GM10847 (cell line): ENCODE measurements around the gene N4BP3.

Experiments
- POLR2A ChIP-seq: IDR thresholded peaks from 2 replicates; pipeline ENCODE4 v1.6.1; 2011; ENCODE audit not compliant: insufficient read length; ENCODE audit errors: extremely low read depth

Gene N4BP3

GRCh38 chr5:178113141-178113787 is at the start of gene N4BP3:
TSS of gene N4BP3 (plus strand) at chr5:178113532. CDS start at chr5:178119584, 6,052 bp downstream.
- peak; percentile 31 for TF ChIP-seq POLR2A

DNA sequence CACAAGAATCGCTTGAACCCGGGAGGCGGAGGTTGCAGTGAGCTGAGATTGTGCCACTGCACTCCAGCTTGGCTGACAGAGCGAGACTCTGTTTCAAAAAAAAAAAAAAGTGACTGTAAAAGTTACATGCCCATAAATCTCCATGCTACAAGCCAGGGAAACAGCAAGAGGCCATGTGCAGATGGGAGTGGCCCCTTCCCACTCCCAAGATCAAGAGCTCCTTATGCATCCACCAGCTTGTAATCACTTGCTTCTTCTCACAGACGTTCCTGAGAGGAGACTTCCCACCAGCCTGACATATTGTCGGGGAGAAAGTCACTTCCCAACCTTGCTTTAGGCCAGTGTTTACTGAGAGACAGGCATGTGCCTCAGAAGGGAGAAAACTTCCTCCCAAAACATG is 45.6 kb upstream of the N4BP3 start:
- no peak for TF ChIP-seq POLR2A

DNA sequence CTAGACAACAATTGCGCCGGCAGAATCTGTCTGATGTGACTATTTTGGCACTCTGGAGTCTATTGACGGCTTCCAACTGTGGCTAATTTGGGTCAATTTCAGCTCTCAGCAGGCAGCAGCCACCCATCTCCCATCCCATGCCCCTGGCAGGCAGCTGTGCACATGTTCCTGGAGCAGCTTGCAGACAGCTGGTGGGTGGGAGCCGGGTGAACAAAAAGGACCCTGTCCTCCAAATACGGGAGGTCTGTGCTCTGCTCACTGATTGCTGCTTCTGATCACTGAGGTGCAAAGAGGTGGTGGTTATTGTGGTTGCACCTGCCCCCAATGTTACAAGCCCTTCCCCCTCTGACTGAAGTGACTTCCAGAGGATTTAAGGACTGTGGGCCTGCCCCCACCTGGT is 45.0 kb upstream of the N4BP3 start:
- TF ChIP-seq POLR2A: no peak

- no peak for TF ChIP-seq POLR2A
Measured at GRCh38 chr5:178069909-178070308, 43.4 kb upstream of the N4BP3 start.

GRCh38 chr5:178071108-178071507 is 42.2 kb upstream of the N4BP3 start:
- TF ChIP-seq POLR2A: no peak

GRCh38 chr5:178072749-178073148 is 40.6 kb upstream of the N4BP3 start:
- no peak for TF ChIP-seq POLR2A

DNA sequence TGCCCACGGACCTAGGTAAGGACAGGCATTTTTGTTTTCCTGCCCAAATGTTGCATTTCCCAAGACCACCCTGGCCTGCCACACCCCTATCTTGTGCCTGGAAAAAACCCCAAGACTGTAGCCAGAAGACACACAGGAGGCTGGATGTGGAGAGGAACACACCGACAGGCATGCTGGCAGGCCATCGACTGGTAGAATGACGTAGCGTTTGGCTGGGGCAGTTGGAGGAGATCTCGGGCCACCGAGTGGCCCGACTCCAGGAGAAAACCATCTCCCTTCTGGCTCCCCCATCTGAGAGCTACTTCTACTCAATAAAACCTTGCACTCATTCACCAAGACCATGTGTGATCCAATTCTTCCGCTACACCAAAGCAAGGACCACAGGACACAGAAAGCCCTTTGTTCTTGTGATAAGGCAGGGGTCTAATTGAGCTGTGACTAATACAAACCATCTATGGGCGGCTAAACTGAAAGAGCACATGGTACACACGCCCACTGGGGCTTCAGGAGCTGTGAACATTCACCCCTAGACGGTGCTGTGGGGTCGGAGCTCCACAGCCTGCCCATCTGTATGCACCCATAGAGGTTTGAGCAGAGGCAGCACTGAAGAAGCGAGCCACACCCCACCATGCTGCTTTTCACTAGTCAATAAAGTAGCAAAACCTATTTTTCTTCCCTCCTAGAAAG is 38.9 kb upstream of the N4BP3 start:
- TF ChIP-seq POLR2A: no peak

- TF ChIP-seq POLR2A: no peak
Measured at GRCh38 chr5:178077751-178078150, 35.6 kb upstream of the N4BP3 start.

DNA sequence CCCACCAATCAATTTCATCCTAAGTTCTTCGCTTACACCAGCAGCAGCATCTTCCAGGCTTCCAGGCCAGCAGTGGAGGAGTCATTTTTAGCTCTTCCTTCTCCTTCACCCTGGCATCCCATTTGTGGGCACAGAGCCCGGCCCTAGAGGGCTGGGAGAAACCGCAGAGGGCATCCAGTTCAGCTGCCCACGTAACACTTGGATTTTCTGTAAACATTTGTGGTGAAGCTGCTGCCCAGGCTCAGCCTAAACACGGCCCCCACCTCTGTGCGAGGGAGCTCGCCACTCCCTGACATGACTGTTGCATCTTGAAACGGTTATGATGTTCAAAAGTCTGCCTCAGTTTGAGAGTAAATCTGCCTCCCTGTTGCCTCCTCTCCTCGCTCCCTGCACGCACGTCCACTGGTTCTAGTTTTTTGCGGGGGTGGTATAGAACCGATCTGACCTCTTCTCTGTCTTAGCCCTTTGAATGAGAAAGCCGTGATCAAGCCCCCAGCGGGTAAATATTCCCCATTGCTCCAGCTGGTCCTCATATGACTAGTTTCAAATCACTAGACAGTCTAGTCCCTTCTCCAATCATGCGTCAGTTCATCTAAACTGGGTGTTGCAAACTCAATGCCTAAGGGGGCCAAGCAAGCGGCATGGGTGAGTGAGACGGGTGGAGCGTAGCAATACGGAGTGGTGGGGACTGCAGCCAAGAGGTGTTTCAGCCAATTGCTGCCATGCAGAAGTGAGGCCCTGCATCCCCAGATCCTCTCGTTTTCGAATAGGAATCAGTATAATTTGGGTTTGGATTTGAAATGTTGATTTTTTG is 34.9 kb upstream of the N4BP3 start:
- no peak for TF ChIP-seq POLR2A

DNA sequence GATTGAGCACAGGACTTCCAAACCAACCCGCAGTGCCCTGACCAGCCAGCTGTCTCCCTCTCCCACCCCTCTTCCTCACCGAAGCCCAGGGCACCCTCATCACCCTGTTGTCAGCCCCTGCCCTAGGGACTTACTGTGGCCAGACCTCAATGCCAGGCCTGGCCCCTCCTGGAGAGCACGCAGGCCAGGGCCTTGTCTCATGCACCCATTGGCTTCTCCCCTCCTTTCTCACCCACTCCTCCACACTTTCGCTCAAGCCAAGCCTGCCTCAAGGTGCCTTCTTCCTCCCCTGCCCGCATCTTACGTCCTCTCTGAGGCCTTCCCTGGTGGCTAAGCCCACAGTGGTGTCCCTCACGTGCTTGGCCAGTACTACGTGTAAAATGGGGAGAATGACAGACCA is 33.3 kb upstream of the N4BP3 start:
- TF ChIP-seq POLR2A: no peak

DNA sequence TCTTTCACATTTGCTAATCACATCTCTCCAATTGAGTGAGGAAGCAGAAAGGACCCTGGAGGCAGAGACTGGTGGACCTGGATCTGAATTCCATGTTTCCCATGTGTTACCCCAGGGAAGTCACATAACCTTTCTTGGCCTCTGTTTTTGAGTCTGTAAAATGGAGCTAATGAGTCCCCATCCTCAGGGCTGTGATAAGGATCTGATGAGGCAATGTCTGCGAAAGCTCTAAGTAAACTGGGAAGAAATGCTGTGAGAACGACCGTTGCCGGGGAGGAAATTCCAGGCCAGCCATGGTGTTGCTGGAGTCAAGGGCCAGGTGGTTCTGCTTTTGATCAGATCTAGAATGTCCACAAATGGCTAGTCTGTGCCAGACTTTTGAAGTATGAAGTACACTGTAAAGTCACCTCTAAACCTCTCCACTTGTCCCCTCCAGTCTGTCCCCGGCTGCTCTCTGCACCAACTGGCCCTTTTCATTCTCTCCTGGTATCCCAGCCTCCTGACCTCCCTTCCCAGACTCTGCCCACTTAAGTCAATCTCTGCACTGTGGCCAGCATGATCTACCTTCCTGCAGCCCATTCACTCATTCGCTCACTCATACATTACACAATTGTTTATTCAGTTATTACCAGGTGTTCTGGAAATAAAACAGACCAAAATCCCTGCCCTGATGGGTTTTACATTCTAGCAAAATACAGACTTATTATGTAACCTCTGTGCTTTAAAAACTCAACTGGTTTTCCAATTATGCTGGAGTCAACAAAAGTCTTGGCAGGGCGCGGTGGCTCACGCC is 32.5 kb upstream of the N4BP3 start:
- no peak for TF ChIP-seq POLR2A

DNA sequence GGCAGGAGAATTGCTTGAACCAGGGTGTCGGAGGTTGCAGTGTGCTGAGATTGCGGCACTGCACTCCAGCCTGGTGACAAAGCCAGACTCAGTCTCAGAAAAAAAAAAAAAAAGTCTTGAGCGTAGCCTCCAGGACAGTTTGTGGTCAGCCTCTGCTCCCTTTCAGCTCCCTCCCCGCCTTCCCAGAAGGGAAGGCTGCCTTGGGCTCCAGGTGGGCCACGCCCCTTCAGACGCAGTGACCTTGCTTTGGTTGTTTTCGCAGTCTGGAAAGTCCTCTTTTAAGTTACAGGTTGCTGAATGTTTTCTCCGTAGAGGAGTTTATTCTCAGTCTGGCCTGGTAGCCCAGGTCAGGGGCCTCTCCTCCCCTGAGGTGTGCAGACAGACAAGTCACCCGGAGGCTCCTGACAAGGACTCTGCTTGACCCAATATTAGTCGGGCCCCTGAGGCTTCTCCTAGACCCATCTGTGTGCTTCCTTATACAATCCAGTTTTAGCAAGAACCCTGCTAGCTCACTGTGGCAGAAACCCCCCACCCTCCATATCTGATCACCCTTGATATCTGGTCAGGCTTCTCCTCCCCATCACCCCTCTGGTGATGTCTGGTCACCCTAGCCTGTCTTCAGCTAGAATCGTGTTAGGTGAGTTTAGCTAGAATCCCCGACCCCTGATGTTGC is 31.6 kb upstream of the N4BP3 start:
- TF ChIP-seq POLR2A: no peak

GRCh38 chr5:178083922-178084321 is 29.4 kb upstream of the N4BP3 start:
- TF ChIP-seq POLR2A: no peak

DNA sequence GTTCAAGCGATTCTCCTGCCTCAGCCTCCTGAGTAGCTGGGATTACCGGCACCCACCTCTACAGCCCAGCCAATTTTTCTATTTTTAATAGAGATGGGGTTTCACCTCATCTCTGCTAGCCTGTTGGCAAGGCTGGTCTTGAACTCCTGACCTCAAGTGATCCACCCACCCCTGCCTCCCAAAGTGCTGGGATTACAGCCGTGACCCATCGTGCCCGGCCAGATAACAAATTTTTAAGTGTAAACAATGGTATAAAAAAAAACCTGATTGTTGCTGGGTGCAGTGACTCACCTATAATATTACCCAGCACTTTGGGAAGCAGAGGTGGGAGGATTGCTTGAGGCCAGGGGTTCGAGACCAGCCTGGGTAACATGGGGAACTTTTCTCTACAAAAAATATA is 28.0 kb upstream of the N4BP3 start:
- no peak for TF ChIP-seq POLR2A

- TF ChIP-seq POLR2A: no peak
Measured at GRCh38 chr5:178086266-178086665, 27.1 kb upstream of the N4BP3 start.
